Caco-2 (cell line): ENCODE measurements around the gene SH2D3A. TPM values are rescaled to one million over a fixed set of nuclear protein-coding genes. Genes with fewer than 3 reads are reported as not detected.

Experiments
- BruUV-seq: library from RNA; stranded (reverse); fragments of 400-500 nt; replicated peaks from 2 replicates; lab custom pipeline; 2021; lab: Mats Ljungman, UMichigan
- CTCF ChIA-PET: fragments of 300-600 bp; sonication (Branson Sonifier 250); formaldehyde crosslinking; loops from one replicate; lab custom pipeline; 2022; ENCODE audit warnings: antibody characterized with exemption; lab: Charles Lee
- POLR2A ChIA-PET: fragments of 300-600 bp; sonication (Branson Sonifier 250); formaldehyde crosslinking; loops from one replicate; lab custom pipeline; 2022; ENCODE audit warnings: antibody characterized with exemption; lab: Charles Lee
- DNase-seq, 2 experiments: peaks; one replicate each; pipeline versions ENCODE4 v3.0.0 to v3.0.0-alpha.2; 2020 to 2022
- H3K27me3 ChIP-seq: replicated peaks from 2 replicates; pipeline ENCODE4 v1.6.0; 2011; ENCODE audit warnings: low read length; ENCODE audit not compliant: control insufficient read depth, insufficient read depth
- H3K36me3 ChIP-seq: 2 replicates; pipeline ENCODE4 v1.5.1; 2011; ENCODE audit warnings: low read length; ENCODE audit not compliant: control insufficient read depth, insufficient read depth
- H3K4me1 ChIP-seq: fragments of 250-450 bp; sonication (Bioruptor Pico); 2 replicates; pipeline ENCODE4 v1.5.1; 2020; ENCODE audit warnings: mild to moderate bottlenecking
- H3K4me3 ChIP-seq: 2 replicates; pipeline ENCODE4 v1.5.1; 2011; ENCODE audit warnings: low read depth, mild to moderate bottlenecking, control low read depth, low read length
- H3K9me3 ChIP-seq: fragments of 250-450 bp; sonication (Bioruptor Pico); 2 replicates; pipeline ENCODE4 v1.5.1; 2020; ENCODE audit warnings: mild to moderate bottlenecking, moderate library complexity
- H3K27ac Mint-ChIP-seq: one replicate; pipeline ENCODE4 v1.8.0; 2022; ENCODE audit warnings: mixed read lengths; ENCODE audit not compliant: unreplicated experiment
- H3K27me3 Mint-ChIP-seq: one replicate; pipeline ENCODE4 v1.8.0; 2022; ENCODE audit warnings: mixed read lengths; ENCODE audit not compliant: insufficient read depth, unreplicated experiment
- H3K36me3 Mint-ChIP-seq: one replicate; pipeline ENCODE4 v1.8.0; 2022; ENCODE audit warnings: mild to moderate bottlenecking, mixed read lengths; ENCODE audit not compliant: insufficient read depth, unreplicated experiment
- H3K4me1 Mint-ChIP-seq: one replicate; pipeline ENCODE4 v1.8.0; 2022; ENCODE audit warnings: low read depth, mixed read lengths; ENCODE audit not compliant: unreplicated experiment
- H3K4me3 Mint-ChIP-seq: one replicate; pipeline ENCODE4 v1.8.0; 2022; ENCODE audit warnings: mild to moderate bottlenecking, moderate library complexity, mixed read lengths; ENCODE audit not compliant: unreplicated experiment
- H3K9me3 Mint-ChIP-seq: one replicate; pipeline ENCODE4 v1.8.0; 2022; ENCODE audit warnings: mixed read lengths; ENCODE audit not compliant: unreplicated experiment
- intact Hi-C: fragments of 100-400 bp; cut with micrococcal nuclease; formaldehyde crosslinking; loops from one replicate; pipeline ENCODE4 v1.10.0; 2022; ENCODE audit not compliant: unreplicated experiment
- total RNA-seq: library from RNA; stranded (reverse); gene quantifications from 2 replicates; pipeline ENCODE4 v1.2.3, GENCODE V29; 2022
- TF ChIP-seq, protein P1 (sequence below), 2 experiments: fragments of 200-600 bp in 1 of 2; IDR thresholded peaks; 1 replicate in 1 of 2; 2 replicates in 1 of 2; pipeline versions ENCODE4 v1.5.1 to v1.8.0; 2011 to 2022; ENCODE audit warnings: antibody characterized with exemption in 1 of 2, control low read depth in 1 of 2, inconsistent platforms in 1 of 2, low read depth in 1 of 2, low read length in 1 of 2, mild to moderate bottlenecking in 1 of 2, moderate library complexity in 1 of 2; ENCODE audit not compliant: insufficient read depth in 1 of 2, severe bottlenecking in 1 of 2, unreplicated experiment in 1 of 2

SH2D3A gene
- total RNA-seq, 1 experiment from 2014 or later: 20.5 TPM

- TF ChIP-seq, protein P1, sequence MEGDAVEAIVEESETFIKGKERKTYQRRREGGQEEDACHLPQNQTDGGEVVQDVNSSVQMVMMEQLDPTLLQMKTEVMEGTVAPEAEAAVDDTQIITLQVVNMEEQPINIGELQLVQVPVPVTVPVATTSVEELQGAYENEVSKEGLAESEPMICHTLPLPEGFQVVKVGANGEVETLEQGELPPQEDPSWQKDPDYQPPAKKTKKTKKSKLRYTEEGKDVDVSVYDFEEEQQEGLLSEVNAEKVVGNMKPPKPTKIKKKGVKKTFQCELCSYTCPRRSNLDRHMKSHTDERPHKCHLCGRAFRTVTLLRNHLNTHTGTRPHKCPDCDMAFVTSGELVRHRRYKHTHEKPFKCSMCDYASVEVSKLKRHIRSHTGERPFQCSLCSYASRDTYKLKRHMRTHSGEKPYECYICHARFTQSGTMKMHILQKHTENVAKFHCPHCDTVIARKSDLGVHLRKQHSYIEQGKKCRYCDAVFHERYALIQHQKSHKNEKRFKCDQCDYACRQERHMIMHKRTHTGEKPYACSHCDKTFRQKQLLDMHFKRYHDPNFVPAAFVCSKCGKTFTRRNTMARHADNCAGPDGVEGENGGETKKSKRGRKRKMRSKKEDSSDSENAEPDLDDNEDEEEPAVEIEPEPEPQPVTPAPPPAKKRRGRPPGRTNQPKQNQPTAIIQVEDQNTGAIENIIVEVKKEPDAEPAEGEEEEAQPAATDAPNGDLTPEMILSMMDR (IDR thresholded peaks at IDR 0.05; ENCODE audit: insufficient read depth in 1 of 2, low read depth in 1 of 2, low read length in 1 of 2, severe bottlenecking in 1 of 2, unreplicated experiment in 1 of 2): no peak
- no peak for DNase-seq
- no TSS peak for BruUV-seq
- no peaks in the 10 kb centered on the region for H3K36me3 ChIP-seq
- Mint-ChIP-seq H3K4me1 (no peaks in the 10 kb centered on the region), H3K27ac (no peak overlapping the region), H3K27me3 (peaks cover 4% of the 10 kb centered on the region), H3K36me3 (no peaks in the 10 kb centered on the region), H3K4me3 (no peak overlapping the region), H3K9me3 (no peaks in the 10 kb centered on the region)
- ChIA-PET POLR2A (no interaction called here), CTCF (no interaction called here)
- no peaks in the 10 kb centered on the region for H3K9me3 ChIP-seq
- no peak overlapping the region for H3K4me3 ChIP-seq
- intact Hi-C loops: no loop called here
- H3K4me1 ChIP-seq: no peaks in the 10 kb centered on the region
- H3K27me3 ChIP-seq: no peaks in the 10 kb centered on the region
Measured at GRCh38 chr19:6808494-6808893, 41.3 kb upstream of the SH2D3A start.

- H3K4me1 Mint-ChIP-seq: no peaks in the 10 kb centered on the region
- H3K36me3 ChIP-seq: no peaks in the 10 kb centered on the region
- ChIA-PET CTCF (no interaction called here), POLR2A (no interaction called here)
- TF ChIP-seq, protein P1 (IDR thresholded peaks at IDR 0.05; ENCODE audit: insufficient read depth in 1 of 2, low read depth in 1 of 2, low read length in 1 of 2, severe bottlenecking in 1 of 2, unreplicated experiment in 1 of 2): no peak
- peaks cover 5% of the 10 kb centered on the region for H3K36me3 Mint-ChIP-seq
- H3K4me1 ChIP-seq: no peaks in the 10 kb centered on the region
- BruUV-seq: no TSS peak
- no peak overlapping the region for H3K27ac Mint-ChIP-seq
- H3K27me3 ChIP-seq: no peaks in the 10 kb centered on the region
- H3K9me3 ChIP-seq: no peaks in the 10 kb centered on the region
- H3K27me3 Mint-ChIP-seq: peaks cover 4% of the 10 kb centered on the region
- no peak overlapping the region for H3K4me3 Mint-ChIP-seq
- no peak overlapping the region for H3K4me3 ChIP-seq
- DNase-seq: no peak
- no peaks in the 10 kb centered on the region for H3K9me3 Mint-ChIP-seq
- intact Hi-C loops: no loop called here
Measured at GRCh38 chr19:6807291-6807690, 40.1 kb upstream of the SH2D3A start.

DNA sequence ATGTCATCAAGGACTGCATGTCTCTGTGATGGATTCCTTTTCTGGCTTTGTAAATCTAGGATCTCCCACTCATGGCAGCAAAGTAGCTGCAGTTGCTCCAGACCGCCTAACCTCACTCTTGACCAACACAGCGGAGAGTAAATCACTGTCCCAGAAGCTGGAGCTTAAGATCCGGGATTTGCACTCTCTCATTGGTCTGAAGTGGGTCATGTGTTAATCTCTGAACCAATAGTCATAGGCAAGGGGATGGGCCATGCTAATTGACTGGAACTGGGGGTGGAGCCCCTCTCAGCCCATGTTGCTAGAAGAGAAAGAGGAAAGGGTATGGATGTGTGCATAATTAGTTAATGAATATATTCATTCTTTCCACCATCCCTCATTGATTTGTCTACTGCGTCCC, 39.3 kb upstream of the SH2D3A start:
- no peaks in the 10 kb centered on the region for H3K9me3 ChIP-seq
- no peak overlapping the region for H3K4me3 ChIP-seq
- H3K36me3 ChIP-seq: no peaks in the 10 kb centered on the region
- Mint-ChIP-seq H3K9me3 (no peaks in the 10 kb centered on the region), H3K36me3 (peaks cover 8% of the 10 kb centered on the region), H3K4me1 (peaks cover 5% of the 10 kb centered on the region), H3K27me3 (peaks cover 4% of the 10 kb centered on the region), H3K4me3 (no peak overlapping the region), H3K27ac (no peak overlapping the region)
- ChIA-PET POLR2A (no interaction called here), CTCF (no interaction called here)
- intact Hi-C loops: no loop called here
- no TSS peak for BruUV-seq
- DNase-seq: no peak
- H3K4me1 ChIP-seq: 0 out of 2 replicates have a peak, but pooled peaks cover 2% of the 10 kb centered on the region
- TF ChIP-seq, protein P1 (IDR thresholded peaks at IDR 0.05; ENCODE audit: insufficient read depth in 1 of 2, low read depth in 1 of 2, low read length in 1 of 2, severe bottlenecking in 1 of 2, unreplicated experiment in 1 of 2): no peak
- no peaks in the 10 kb centered on the region for H3K27me3 ChIP-seq
